Activated CD8-positive, alpha-beta T cell treated with anti-CD3 and anti-CD28 coated beads for 36 hours (primary cell): Measurements from ENCODE around the gene RMDN3. TPM values are rescaled to one million over a fixed set of nuclear protein-coding genes. Genes with fewer than 3 reads are reported as not detected.

Experiments used
- ATAC-seq: fragments of 200-7000 bp; cut with Tn5 transposase; one replicate; pipeline ENCODE4 v1.10.0; 2021; ENCODE audit warnings: mild to moderate bottlenecking, moderate library complexity
- CTCF ChIA-PET: fragments of 350-600 bp; sonication (Branson Sonifier 250); formaldehyde crosslinking; loops from one replicate; lab custom pipeline; 2021; ENCODE audit warnings: antibody characterized with exemption; lab: Charles Lee
- POLR2A ChIA-PET: fragments of 350-600 bp; sonication (Branson Sonifier 250); formaldehyde crosslinking; loops from one replicate; lab custom pipeline; 2021; ENCODE audit warnings: antibody characterized with exemption; lab: Charles Lee
- DNase-seq: peaks from one replicate; pipeline ENCODE4 v3.0.0-alpha.2; 2020
- H3K27ac Mint-ChIP-seq: one replicate; pipeline ENCODE4 v1.8.0; 2021; ENCODE audit warnings: mild to moderate bottlenecking, mixed read lengths
- H3K27me3 Mint-ChIP-seq: one replicate; pipeline ENCODE4 v1.8.0; 2021; ENCODE audit warnings: mixed read lengths
- H3K36me3 Mint-ChIP-seq: one replicate; pipeline ENCODE4 v1.8.0; 2021; ENCODE audit warnings: low read depth, mixed read lengths
- H3K4me1 Mint-ChIP-seq: one replicate; pipeline ENCODE4 v1.8.0; 2021; ENCODE audit warnings: low read depth, mixed read lengths
- H3K4me3 Mint-ChIP-seq: one replicate; pipeline ENCODE4 v1.8.0; 2021; ENCODE audit warnings: mild to moderate bottlenecking, moderate library complexity, mixed read lengths
- H3K9me3 Mint-ChIP-seq: one replicate; pipeline ENCODE4 v1.8.0; 2021; ENCODE audit warnings: mixed read lengths
- intact Hi-C: fragments of 100-400 bp; cut with micrococcal nuclease; formaldehyde crosslinking; loops from one replicate; pipeline ENCODE4 v1.10.0; 2022
- total RNA-seq, 2 experiments: library from RNA; stranded (reverse); gene quantifications; one replicate each; pipeline ENCODE4 v1.2.3, GENCODE V29; 2021
- TF ChIP-seq, protein P1 (sequence below): fragments of 200-600 bp; IDR thresholded peaks from one replicate; pipeline ENCODE4 v1.8.0; 2022; ENCODE audit warnings: antibody characterized with exemption, mild to moderate bottlenecking

Gene RMDN3
- total RNA-seq, 2 experiments from 2014 or later, result 20.8 to 21.6 TPM

DNA sequence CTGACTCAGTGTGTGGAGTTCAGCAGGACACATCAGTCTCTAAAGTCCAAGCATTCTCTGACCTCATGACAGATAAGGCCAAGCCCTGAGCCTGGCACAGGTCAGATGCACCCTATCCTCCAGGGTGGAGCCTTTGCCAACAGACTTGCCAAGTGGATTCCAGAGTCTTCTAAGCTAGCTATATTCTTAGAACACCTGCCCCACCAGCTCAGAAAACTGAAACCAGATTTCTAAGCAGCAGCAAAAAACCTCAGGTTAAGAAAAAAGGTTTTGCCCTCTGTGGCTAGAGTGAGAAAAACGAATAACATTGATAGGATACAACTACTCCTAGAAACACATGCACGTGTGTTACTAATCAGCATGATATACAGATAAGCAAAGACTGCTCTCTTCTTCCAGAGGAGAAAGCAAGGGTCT is 11.6 kb downstream of the RMDN3 start:
- Mint-ChIP-seq H3K4me1 (peaks cover 33% of the 10 kb centered on the region), H3K27ac (peak overlapping the region; percentile 88), H3K27me3 (no peaks in the 10 kb centered on the region), H3K4me3 (no peak overlapping the region), H3K9me3 (no peaks in the 10 kb centered on the region), H3K36me3 (peaks cover 33% of the 10 kb centered on the region)
- TF ChIP-seq, protein P1, sequence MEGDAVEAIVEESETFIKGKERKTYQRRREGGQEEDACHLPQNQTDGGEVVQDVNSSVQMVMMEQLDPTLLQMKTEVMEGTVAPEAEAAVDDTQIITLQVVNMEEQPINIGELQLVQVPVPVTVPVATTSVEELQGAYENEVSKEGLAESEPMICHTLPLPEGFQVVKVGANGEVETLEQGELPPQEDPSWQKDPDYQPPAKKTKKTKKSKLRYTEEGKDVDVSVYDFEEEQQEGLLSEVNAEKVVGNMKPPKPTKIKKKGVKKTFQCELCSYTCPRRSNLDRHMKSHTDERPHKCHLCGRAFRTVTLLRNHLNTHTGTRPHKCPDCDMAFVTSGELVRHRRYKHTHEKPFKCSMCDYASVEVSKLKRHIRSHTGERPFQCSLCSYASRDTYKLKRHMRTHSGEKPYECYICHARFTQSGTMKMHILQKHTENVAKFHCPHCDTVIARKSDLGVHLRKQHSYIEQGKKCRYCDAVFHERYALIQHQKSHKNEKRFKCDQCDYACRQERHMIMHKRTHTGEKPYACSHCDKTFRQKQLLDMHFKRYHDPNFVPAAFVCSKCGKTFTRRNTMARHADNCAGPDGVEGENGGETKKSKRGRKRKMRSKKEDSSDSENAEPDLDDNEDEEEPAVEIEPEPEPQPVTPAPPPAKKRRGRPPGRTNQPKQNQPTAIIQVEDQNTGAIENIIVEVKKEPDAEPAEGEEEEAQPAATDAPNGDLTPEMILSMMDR, result no peak
- intact Hi-C loops, result no loop called here
- no peak for DNase-seq
- POLR2A ChIA-PET, result interaction anchor here (0.8 to 3.2 kb wide), 9 partner anchors 14 to 63 kb away, joined by 3 to 16 read pairs (median 4); partner anchors contain the start of genes GCHFR, RAD51 and ZFYVE19
- CTCF ChIA-PET, result interaction anchor here (0.9 to 4.0 kb wide), 10 partner anchors 10 to 198 kb away, joined by 3 to 32 read pairs (median 4); partner anchors contain the start of genes C15orf62 and GCHFR
- no peak for ATAC-seq

DNA sequence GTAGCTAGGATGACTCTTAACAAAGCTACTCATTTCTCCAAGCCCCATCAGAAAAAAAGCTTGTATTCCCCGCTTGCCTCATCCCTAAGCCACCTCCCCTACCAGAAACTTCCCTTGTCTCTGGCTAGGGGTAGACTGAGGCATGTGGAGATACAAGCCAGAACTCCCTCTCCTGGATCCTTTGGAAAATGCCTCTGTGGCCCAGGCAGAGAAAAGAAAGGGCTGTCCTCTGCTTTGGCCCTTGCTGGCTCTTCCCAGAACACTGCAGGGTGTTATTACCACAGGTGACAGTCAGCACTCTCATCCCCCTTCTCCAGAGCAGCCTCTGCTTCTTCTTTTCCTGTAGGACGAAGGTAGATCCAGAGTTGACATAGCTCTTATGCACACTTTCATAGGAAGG is 15.2 kb downstream of the RMDN3 start:
- no peak overlapping the region for H3K4me3 Mint-ChIP-seq
- no peaks in the 10 kb centered on the region for H3K9me3 Mint-ChIP-seq
- intact Hi-C loops, result no loop called here
- ATAC-seq (no peak), DNase-seq (no peak)
- H3K27ac Mint-ChIP-seq, result no peak overlapping the region
- CTCF ChIA-PET, result interaction anchor here (1.0 to 4.7 kb wide), 4 partner anchors 17 to 154 kb away, joined by 3 to 18 read pairs (median 4); partner anchors contain the start of gene VPS18
- no peaks in the 10 kb centered on the region for H3K27me3 Mint-ChIP-seq
- peaks cover 51% of the 10 kb centered on the region for H3K36me3 Mint-ChIP-seq
- H3K4me1 Mint-ChIP-seq, result peaks cover 27% of the 10 kb centered on the region
- POLR2A ChIA-PET, result interaction anchor here (0.8 to 3.1 kb wide), 4 partner anchors 11 to 28 kb away, joined by 3 to 12 read pairs (median 7); no protein-coding TSS in a partner anchor
- TF ChIP-seq, protein P1, result no peak

DNA sequence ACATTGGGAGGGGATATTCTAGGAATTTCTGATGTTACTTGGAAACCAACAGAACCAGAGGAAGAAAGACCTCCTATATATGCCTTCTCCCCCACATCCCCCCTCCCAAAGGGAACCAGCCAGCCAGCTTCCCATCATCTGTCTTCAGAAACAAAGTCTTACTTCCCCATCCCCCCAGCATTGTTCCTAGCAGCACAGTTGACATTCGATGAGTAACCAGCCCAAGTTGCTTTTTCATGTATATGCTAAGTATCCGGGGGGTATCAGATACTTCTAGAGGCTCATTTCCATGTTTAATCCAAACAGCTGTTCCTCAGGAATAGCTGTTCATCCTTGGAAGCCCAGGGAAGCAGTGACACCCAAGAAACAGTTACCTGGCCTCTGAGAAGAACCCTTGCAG is 16.0 kb downstream of the RMDN3 start:
- ChIA-PET POLR2A (interaction anchor here (0.6 to 3.1 kb wide), 6 partner anchors 10 to 26 kb away, joined by 3 to 12 read pairs (median 4); no protein-coding TSS in a partner anchor), CTCF (interaction anchor here (0.6 to 4.7 kb wide), 6 partner anchors 8 to 155 kb away, joined by 3 to 18 read pairs (median 3); partner anchors contain the start of gene VPS18)
- Mint-ChIP-seq H3K27me3 (no peaks in the 10 kb centered on the region), H3K9me3 (no peaks in the 10 kb centered on the region), H3K4me3 (no peak overlapping the region), H3K36me3 (peaks cover 51% of the 10 kb centered on the region), H3K27ac (no peak overlapping the region), H3K4me1 (peaks cover 20% of the 10 kb centered on the region)
- intact Hi-C loops, result no loop called here
- TF ChIP-seq, protein P1, result no peak
- ATAC-seq (no peak), DNase-seq (no peak)

DNA sequence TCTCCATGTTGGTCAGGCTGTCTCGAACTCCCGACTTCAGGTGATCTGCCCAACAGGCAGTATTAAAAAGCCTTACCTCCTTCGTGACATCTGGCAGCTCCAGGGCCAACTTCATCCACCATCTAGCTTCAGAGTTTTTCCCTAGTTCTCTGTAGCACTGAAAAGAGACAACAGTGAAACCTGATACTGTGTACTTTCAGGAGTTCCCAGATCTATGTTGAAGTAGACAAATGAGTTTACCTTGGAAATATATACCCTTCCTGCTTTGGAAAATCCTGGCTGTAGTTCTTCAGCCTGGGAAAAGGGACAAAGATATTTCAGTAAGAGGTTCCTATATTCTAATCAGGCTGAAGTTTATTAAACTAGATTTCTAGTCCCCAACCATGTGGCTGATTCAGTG is 18.0 kb downstream of the RMDN3 start:
- POLR2A ChIA-PET, result interaction anchor here (0.6 to 1.0 kb wide), 3 partner anchors 8 to 340 kb away, joined by 3 read pairs; no protein-coding TSS in a partner anchor
- no peak overlapping the region for H3K4me3 Mint-ChIP-seq
- H3K9me3 Mint-ChIP-seq, result no peaks in the 10 kb centered on the region
- TF ChIP-seq, protein P1, result no peak
- H3K27ac Mint-ChIP-seq, result no peak overlapping the region
- CTCF ChIA-PET, result interaction anchor here (1.2 to 4.7 kb wide), 3 partner anchors 26 to 74 kb away, joined by 3 to 18 read pairs (median 3); no protein-coding TSS in a partner anchor
- DNase-seq (no peak), ATAC-seq (no peak)
- peaks cover 2% of the 10 kb centered on the region for H3K4me1 Mint-ChIP-seq
- H3K36me3 Mint-ChIP-seq, result peaks cover 51% of the 10 kb centered on the region
- intact Hi-C loops, result no loop called here
- no peaks in the 10 kb centered on the region for H3K27me3 Mint-ChIP-seq

DNA sequence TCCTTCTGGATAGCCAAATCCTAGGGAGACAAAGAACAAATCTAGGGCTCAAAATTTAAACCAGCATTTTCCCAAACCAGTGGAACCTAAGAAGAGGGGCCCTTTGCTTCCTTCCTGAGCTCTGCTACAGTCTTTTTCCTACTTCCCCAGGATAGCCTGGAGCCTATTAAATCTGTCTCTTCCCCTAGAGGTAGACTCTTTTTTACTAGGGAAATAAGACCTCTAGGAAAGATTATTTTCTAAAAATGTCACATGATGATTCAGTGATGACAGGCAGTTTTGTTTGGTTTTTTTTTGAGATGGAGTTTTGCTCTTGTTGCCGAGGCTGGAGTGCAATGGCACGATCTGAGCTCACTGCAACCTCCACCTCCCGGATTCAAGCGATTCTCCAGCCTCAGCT is 18.5 kb downstream of the RMDN3 start:
- Mint-ChIP-seq H3K27ac (no peak overlapping the region), H3K36me3 (peaks cover 56% of the 10 kb centered on the region)

More for the DNA sequence above, 18.5 kb downstream of the RMDN3 start:
- no peak for ATAC-seq
- H3K27me3 Mint-ChIP-seq, result no peaks in the 10 kb centered on the region
- ChIA-PET CTCF (interaction anchor here (1.2 to 2.8 kb wide), 3 partner anchors 25 to 75 kb away, joined by 3 to 16 read pairs (median 3); no protein-coding TSS in a partner anchor), POLR2A (interaction anchor here (0.9 to 1.0 kb wide), 2 partner anchors 9 to 20 kb away, joined by 3 to 4 read pairs; no protein-coding TSS in a partner anchor)
- intact Hi-C loops, result no loop called here
- peaks cover 2% of the 10 kb centered on the region for H3K4me1 Mint-ChIP-seq
- no peak for DNase-seq
- TF ChIP-seq, protein P1, result no peak
- H3K9me3 Mint-ChIP-seq, result no peaks in the 10 kb centered on the region
- H3K4me3 Mint-ChIP-seq, result no peak overlapping the region
